ENCODE results near the gene SPACA5.
"Not testable (repeated sequence)": the region's sequence is repeated elsewhere in the genome, so short reads cannot be mapped to it uniquely, and the experiment has no call there.

SPACA5 gene

GRCh38 chrX:48021026-48021900 is 14.5 kb downstream of the SPACA5 start:
- Histone ChIP-seq H3K9ac (ENCODE audit: low read depth in 1 of 2, low read length in 2 of 2) (peak overlapping the region; percentile 75 to 79), H3K9me3 (ENCODE audit: control insufficient read depth in 1 of 2, low read length in 2 of 2) (no peaks in the 10 kb centered on the region), H3K36me3 (ENCODE audit: control insufficient read depth in 1 of 2, insufficient read depth in 2 of 2, low read length in 2 of 2) (no peaks in the 10 kb centered on the region), H3K4me1 (ENCODE audit: control insufficient read depth in 1 of 2, insufficient read depth in 2 of 2, low read length in 2 of 2) (no peaks in the 10 kb centered on the region), H3K27me3 (ENCODE audit: control insufficient read depth in 1 of 2, insufficient read depth in 2 of 2, low read length in 2 of 2) (no peaks in the 10 kb centered on the region), H3K27ac (ENCODE audit: low read depth, low read length) (peak overlapping the region; percentile 75), H3K4me3 (ENCODE audit: low read depth in 1 of 2, low read length in 2 of 2) (peak overlapping the region; percentile 78 to 79)

- Histone ChIP-seq H3K27me3 (ENCODE audit: control insufficient read depth in 1 of 2, insufficient read depth in 2 of 2, low read length in 2 of 2) (no peaks in the 10 kb centered on the region), H3K27ac (ENCODE audit: low read depth, low read length) (no peak overlapping the region), H3K9ac (ENCODE audit: low read depth in 1 of 2, low read length in 2 of 2) (no peak overlapping the region), H3K4me1 (ENCODE audit: control insufficient read depth in 1 of 2, insufficient read depth in 2 of 2, low read length in 2 of 2) (no peaks in the 10 kb centered on the region), H3K9me3 (ENCODE audit: control insufficient read depth in 1 of 2, low read length in 2 of 2) (no peaks in the 10 kb centered on the region), H3K36me3 (ENCODE audit: control insufficient read depth in 1 of 2, insufficient read depth in 2 of 2, low read length in 2 of 2) (no peaks in the 10 kb centered on the region), H3K4me3 (ENCODE audit: low read depth in 1 of 2, low read length in 2 of 2) (no peak overlapping the region)
These were observed 15.3 kb downstream of the SPACA5 start for GRCh38 chrX:48022100-48022499.

DNA sequence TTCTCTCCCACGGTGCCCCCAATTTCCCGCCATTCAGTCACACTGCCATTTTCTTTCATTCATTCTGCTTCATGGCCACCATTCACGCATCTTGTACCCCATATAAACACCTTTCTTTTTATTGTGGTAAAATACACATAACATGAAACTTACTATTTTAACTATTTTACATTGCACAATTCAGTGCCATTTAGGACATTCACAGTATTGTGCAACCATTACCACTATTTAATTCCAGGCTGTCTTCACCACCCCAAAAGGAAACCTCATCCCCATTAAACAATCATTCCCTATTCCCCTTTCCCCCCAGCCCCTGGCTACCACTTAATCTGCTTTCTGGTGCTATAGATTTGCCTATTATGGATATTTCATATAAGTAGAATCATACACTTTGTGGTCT is 15.9 kb downstream of the SPACA5 start:
- Histone ChIP-seq H3K27me3 (ENCODE audit: control insufficient read depth in 1 of 2, insufficient read depth in 2 of 2, low read length in 2 of 2) (no peaks in the 10 kb centered on the region), H3K9ac (ENCODE audit: low read depth in 1 of 2, low read length in 2 of 2) (no peak overlapping the region), H3K4me1 (ENCODE audit: control insufficient read depth in 1 of 2, insufficient read depth in 2 of 2, low read length in 2 of 2) (no peaks in the 10 kb centered on the region), H3K4me3 (ENCODE audit: low read depth in 1 of 2, low read length in 2 of 2) (no peak overlapping the region), H3K27ac (ENCODE audit: low read depth, low read length) (no peak overlapping the region), H3K36me3 (ENCODE audit: control insufficient read depth in 1 of 2, insufficient read depth in 2 of 2, low read length in 2 of 2) (no peaks in the 10 kb centered on the region), H3K9me3 (ENCODE audit: control insufficient read depth in 1 of 2, low read length in 2 of 2) (no peaks in the 10 kb centered on the region)

GRCh38 chrX:48025561-48025960 is 18.8 kb downstream of the SPACA5 start:
- H3K27ac ChIP-seq (ENCODE audit: low read depth, low read length): no peak overlapping the region

DNA sequence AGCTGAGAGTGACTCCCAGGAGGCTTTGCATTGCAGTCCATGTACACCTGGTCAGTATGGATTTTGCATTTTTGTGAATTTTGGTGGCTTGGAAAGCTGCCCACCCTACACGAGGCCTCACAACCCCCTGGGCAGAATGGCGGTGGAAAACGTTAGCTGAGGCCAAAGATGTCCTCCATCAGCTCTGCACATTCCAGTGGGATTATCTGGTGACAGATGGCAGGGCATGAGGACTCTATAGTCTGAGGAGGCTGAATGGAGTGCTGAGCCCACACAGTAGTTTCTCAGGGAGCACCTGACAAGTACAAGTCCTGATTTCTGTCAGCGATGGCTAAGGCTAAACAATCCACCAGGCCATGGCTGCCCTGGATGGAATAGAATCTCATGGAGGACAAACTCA is 20.8 kb downstream of the SPACA5 start:
- not testable (repeated sequence) for H3K27ac ChIP-seq (ENCODE audit: low read depth, low read length); H3K4me3 ChIP-seq (ENCODE audit: low read depth in 1 of 2, low read length in 2 of 2); H3K4me1 ChIP-seq (ENCODE audit: control insufficient read depth in 1 of 2, insufficient read depth in 2 of 2, low read length in 2 of 2); H3K9me3 ChIP-seq (ENCODE audit: control insufficient read depth in 1 of 2, low read length in 2 of 2); H3K36me3 ChIP-seq (ENCODE audit: control insufficient read depth in 1 of 2, insufficient read depth in 2 of 2, low read length in 2 of 2); H3K27me3 ChIP-seq (ENCODE audit: control insufficient read depth in 1 of 2, insufficient read depth in 2 of 2, low read length in 2 of 2); H3K9ac ChIP-seq (ENCODE audit: low read depth in 1 of 2, low read length in 2 of 2)

More at GRCh38 chrX:48025561-48025960, 18.8 kb downstream of the SPACA5 start:
- H3K27me3 ChIP-seq (ENCODE audit: control insufficient read depth in 1 of 2, insufficient read depth in 2 of 2, low read length in 2 of 2): no peaks in the 10 kb centered on the region
- no peaks in the 10 kb centered on the region for H3K9me3 ChIP-seq (ENCODE audit: control insufficient read depth in 1 of 2, low read length in 2 of 2)
- no peak overlapping the region for H3K4me3 ChIP-seq (ENCODE audit: low read depth in 1 of 2, low read length in 2 of 2)
- no peaks in the 10 kb centered on the region for H3K36me3 ChIP-seq (ENCODE audit: control insufficient read depth in 1 of 2, insufficient read depth in 2 of 2, low read length in 2 of 2)
- H3K4me1 ChIP-seq (ENCODE audit: control insufficient read depth in 1 of 2, insufficient read depth in 2 of 2, low read length in 2 of 2): no peaks in the 10 kb centered on the region
- H3K9ac ChIP-seq (ENCODE audit: low read depth in 1 of 2, low read length in 2 of 2): no peak overlapping the region

DNA sequence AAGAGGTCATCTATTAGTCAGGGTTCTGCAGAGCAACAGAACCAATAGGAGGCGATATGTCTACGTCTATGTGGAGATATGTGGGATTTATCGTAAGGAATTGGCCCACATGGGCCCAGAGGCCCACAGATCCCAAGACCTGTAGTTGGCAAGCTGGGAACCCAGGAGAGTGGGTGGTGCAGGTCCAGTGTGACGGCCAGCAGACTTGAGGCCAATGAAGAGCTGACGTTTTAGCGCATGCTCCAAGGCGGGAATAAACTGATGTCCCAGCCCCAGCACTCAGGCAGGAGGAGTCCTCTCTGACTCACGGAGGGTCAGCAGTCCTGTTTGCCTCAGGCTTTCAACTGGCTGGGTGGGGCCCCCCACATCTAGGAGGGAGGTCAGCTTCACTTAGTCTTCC is 21.3 kb downstream of the SPACA5 start:
- Histone ChIP-seq H3K27me3 (ENCODE audit: control insufficient read depth in 1 of 2, insufficient read depth in 2 of 2, low read length in 2 of 2) (no peaks in the 10 kb centered on the region), H3K9me3 (ENCODE audit: control insufficient read depth in 1 of 2, low read length in 2 of 2) (no peaks in the 10 kb centered on the region), H3K4me3 (ENCODE audit: low read depth in 1 of 2, low read length in 2 of 2) (no peak overlapping the region), H3K36me3 (ENCODE audit: control insufficient read depth in 1 of 2, insufficient read depth in 2 of 2, low read length in 2 of 2) (no peaks in the 10 kb centered on the region), H3K4me1 (ENCODE audit: control insufficient read depth in 1 of 2, insufficient read depth in 2 of 2, low read length in 2 of 2) (no peaks in the 10 kb centered on the region), H3K9ac (ENCODE audit: low read depth in 1 of 2, low read length in 2 of 2) (no peak overlapping the region), H3K27ac (ENCODE audit: low read depth, low read length) (no peak overlapping the region)

- Histone ChIP-seq H3K27me3 (ENCODE audit: control insufficient read depth in 1 of 2, insufficient read depth in 2 of 2, low read length in 2 of 2) (no peaks in the 10 kb centered on the region), H3K27ac (ENCODE audit: low read depth, low read length) (no peak overlapping the region), H3K9me3 (ENCODE audit: control insufficient read depth in 1 of 2, low read length in 2 of 2) (no peaks in the 10 kb centered on the region), H3K9ac (ENCODE audit: low read depth in 1 of 2, low read length in 2 of 2) (no peak overlapping the region), H3K4me1 (ENCODE audit: control insufficient read depth in 1 of 2, insufficient read depth in 2 of 2, low read length in 2 of 2) (no peaks in the 10 kb centered on the region), H3K36me3 (ENCODE audit: control insufficient read depth in 1 of 2, insufficient read depth in 2 of 2, low read length in 2 of 2) (no peaks in the 10 kb centered on the region), H3K4me3 (ENCODE audit: low read depth in 1 of 2, low read length in 2 of 2) (no peak overlapping the region)
These were observed 23.4 kb downstream of the SPACA5 start for GRCh38 chrX:48030237-48030636.

DNA sequence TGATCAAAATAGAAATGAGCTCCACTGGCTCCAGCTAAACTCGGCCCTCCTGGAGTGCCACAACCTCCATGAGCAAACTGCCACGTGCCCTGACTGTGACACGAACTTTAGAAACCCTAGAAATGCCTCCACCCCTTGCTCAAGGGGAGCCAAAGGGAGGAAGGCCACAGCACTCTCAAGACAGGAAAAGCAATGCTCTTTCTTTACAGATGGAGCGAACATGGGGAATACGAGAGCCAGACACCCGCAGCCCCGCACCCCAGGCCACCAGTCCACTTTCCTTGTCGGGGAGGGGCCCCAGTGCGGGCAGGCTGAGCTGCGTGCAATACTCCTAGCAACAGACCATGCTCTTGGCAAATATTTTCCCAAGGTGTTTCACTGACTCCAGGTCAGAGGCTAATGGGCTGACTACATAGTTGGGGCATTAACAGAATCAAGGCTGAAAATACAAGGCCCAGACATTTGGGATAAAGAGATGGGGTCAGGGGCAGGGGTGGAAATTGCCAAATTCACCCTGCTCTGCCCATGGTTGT is 23.9 kb downstream of the SPACA5 start:
- H3K4me3 ChIP-seq (ENCODE audit: low read depth in 1 of 2, low read length in 2 of 2); H3K36me3 ChIP-seq (ENCODE audit: control insufficient read depth in 1 of 2, insufficient read depth in 2 of 2, low read length in 2 of 2); H3K27ac ChIP-seq (ENCODE audit: low read depth, low read length); H3K27me3 ChIP-seq (ENCODE audit: control insufficient read depth in 1 of 2, insufficient read depth in 2 of 2, low read length in 2 of 2); H3K9ac ChIP-seq (ENCODE audit: low read depth in 1 of 2, low read length in 2 of 2); H3K9me3 ChIP-seq (ENCODE audit: control insufficient read depth in 1 of 2, low read length in 2 of 2); H3K4me1 ChIP-seq (ENCODE audit: control insufficient read depth in 1 of 2, insufficient read depth in 2 of 2, low read length in 2 of 2): not testable (repeated sequence)

- Histone ChIP-seq H3K9me3 (ENCODE audit: control insufficient read depth in 1 of 2, low read length in 2 of 2) (no peaks in the 10 kb centered on the region), H3K36me3 (ENCODE audit: control insufficient read depth in 1 of 2, insufficient read depth in 2 of 2, low read length in 2 of 2) (no peaks in the 10 kb centered on the region), H3K9ac (ENCODE audit: low read depth in 1 of 2, low read length in 2 of 2) (no peak overlapping the region), H3K4me3 (ENCODE audit: low read depth in 1 of 2, low read length in 2 of 2) (no peak overlapping the region), H3K27me3 (ENCODE audit: control insufficient read depth in 1 of 2, insufficient read depth in 2 of 2, low read length in 2 of 2) (no peaks in the 10 kb centered on the region), H3K27ac (ENCODE audit: low read depth, low read length) (no peak overlapping the region), H3K4me1 (ENCODE audit: control insufficient read depth in 1 of 2, insufficient read depth in 2 of 2, low read length in 2 of 2) (no peaks in the 10 kb centered on the region)
These were observed 29.1 kb downstream of the SPACA5 start for GRCh38 chrX:48035891-48036290.

GRCh38 chrX:48043056-48043455 is 36.3 kb downstream of the SPACA5 start:
- H3K36me3 ChIP-seq (ENCODE audit: control insufficient read depth in 1 of 2, insufficient read depth in 2 of 2, low read length in 2 of 2): no peaks in the 10 kb centered on the region
- no peaks in the 10 kb centered on the region for H3K4me1 ChIP-seq (ENCODE audit: control insufficient read depth in 1 of 2, insufficient read depth in 2 of 2, low read length in 2 of 2)
- H3K9me3 ChIP-seq (ENCODE audit: control insufficient read depth in 1 of 2, low read length in 2 of 2): no peaks in the 10 kb centered on the region
- H3K4me3 ChIP-seq (ENCODE audit: low read depth in 1 of 2, low read length in 2 of 2): no peak overlapping the region
- H3K9ac ChIP-seq (ENCODE audit: low read depth in 1 of 2, low read length in 2 of 2): no peak overlapping the region
- no peak overlapping the region for H3K27ac ChIP-seq (ENCODE audit: low read depth, low read length)
- H3K27me3 ChIP-seq (ENCODE audit: control insufficient read depth in 1 of 2, insufficient read depth in 2 of 2, low read length in 2 of 2): no peaks in the 10 kb centered on the region
